GM12873 (cell line): Measurements from ENCODE around the gene TEF.

ENCODE experiments used
- TF ChIP-seq, protein P1 (sequence below): IDR thresholded peaks from 2 replicates; pipeline ENCODE4 v1.5.1; 2012; ENCODE audit warnings: low read depth, mild to moderate bottlenecking, moderate library complexity, low read length, control low read depth; ENCODE audit not compliant: insufficient read depth; ENCODE audit errors: missing control alignments

Gene TEF

DNA sequence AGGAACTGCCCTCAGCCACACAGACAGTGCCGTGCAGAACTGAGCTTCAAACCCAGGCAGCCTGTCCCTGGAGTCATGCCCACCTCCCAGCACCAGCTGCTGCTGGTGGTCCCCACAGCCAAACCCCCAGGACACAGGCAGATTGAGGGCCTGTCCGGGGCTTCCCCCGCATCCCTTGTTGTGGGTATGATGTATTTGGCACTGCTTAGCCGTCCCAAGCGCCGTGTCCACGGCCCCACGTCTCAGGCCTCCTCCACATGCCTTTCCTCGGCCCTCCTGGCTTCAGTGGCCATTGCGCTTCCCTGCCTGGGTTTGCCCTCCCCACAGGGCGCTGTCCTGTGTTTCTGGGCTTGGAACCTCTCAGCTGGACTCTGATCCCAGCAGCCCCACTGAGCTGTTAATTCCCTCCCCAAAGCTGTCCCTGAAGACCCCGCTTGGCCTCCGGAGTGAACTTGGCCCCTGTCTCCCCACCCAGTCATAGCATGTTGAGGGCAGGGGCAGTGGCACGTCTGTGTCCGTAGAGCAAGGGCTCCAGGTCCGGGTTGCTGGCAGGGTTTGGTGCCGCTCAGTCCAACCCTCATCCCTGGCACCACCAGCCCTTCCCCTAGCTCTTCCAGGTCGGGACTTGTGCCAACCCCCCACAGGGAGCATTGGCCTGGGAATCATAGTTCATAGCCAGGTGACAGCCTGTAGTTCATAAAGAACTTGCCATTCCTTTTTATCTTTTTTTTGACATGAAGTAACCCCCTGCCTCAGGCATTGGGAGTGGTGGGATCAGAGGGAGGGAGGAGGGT lies 34.5 kb upstream of the TEF start:
- TF ChIP-seq, protein P1, sequence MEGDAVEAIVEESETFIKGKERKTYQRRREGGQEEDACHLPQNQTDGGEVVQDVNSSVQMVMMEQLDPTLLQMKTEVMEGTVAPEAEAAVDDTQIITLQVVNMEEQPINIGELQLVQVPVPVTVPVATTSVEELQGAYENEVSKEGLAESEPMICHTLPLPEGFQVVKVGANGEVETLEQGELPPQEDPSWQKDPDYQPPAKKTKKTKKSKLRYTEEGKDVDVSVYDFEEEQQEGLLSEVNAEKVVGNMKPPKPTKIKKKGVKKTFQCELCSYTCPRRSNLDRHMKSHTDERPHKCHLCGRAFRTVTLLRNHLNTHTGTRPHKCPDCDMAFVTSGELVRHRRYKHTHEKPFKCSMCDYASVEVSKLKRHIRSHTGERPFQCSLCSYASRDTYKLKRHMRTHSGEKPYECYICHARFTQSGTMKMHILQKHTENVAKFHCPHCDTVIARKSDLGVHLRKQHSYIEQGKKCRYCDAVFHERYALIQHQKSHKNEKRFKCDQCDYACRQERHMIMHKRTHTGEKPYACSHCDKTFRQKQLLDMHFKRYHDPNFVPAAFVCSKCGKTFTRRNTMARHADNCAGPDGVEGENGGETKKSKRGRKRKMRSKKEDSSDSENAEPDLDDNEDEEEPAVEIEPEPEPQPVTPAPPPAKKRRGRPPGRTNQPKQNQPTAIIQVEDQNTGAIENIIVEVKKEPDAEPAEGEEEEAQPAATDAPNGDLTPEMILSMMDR: no peak

DNA sequence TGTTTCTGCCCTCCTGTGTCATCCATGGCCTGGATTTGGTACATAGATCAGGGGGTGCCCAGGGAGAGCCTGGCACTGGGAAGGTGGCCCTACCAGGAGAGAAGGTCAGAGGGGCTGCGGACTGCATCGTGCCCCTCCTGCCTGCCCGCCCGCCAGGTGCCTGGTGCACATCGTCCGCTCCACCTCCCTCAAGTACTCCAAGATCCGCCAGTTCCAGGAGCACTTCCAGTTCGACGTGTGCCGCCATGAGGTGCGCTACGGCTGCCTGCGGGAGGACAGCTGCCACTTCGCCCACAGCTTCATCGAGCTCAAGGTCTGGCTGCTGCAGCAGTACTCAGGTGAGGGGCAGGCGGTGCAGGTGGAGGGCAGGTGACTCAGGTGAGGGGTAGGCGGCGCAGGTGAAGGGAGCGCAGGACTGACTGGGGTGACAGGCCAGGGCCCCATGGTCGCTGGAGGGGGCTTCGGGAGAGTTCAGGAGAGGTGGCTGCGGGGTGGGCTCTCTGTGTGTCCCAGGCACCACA lies 32.7 kb upstream of the TEF start:
- TF ChIP-seq, protein P1: no peak

DNA sequence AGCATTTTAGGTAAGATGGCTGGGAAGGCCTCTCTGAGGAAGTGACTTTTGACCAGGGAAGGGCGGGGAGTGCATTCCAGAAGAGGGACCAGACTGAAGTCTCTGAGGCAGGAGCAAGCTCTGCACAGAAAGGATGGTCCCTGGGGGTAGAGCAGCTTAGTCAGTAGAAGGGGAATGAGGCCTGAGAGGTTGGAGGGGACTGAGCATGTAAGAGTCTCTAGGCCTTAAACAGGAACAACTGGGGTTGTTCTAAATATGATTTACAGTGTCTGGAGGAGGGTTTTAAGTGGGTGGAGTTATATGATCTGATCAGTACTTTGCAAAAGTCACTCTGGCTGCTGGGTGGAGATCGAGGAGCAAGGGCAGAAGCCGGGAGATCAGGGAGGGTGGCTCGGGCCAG lies 31.7 kb upstream of the TEF start:
- TF ChIP-seq, protein P1: no peak

DNA sequence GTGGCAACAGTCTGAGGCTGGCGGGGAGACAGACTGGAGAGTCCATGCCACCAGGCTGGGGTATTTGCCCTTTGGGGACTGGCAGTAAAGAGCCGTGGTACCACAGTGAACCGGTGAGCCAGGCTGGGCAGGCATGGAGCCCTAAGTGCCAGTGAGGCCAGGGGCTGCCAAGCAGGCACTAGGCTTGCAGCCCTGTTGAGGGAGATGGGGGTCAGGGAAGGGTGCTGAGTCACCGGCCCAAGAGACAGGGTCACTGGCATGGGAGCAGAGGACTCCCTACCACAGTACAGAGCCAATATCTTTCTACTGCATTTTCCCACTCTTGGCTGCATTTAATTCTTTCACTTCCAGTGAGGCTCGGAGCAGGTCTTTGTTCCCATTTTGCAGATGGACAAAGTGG lies 30.7 kb upstream of the TEF start:
- TF ChIP-seq, protein P1: no peak

DNA sequence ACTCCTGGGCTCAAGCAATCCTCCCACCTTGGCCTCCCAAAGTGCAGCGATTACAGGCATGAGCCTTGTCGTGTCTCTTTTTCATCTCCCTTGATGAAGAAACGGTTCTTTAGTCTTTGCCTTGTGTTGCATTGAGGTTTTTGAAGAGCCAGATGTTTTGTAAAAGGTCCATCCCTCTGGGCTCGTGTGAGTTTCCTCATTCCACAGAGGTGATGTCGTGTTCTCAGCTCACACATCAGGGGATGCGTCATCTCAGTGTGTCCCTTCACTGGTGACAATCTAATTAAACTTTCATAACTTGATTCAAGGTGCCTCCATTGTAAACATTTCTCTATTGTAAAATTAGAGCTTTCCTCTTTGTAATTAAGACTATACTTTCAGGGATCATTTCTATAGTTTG lies 29.7 kb upstream of the TEF start:
- TF ChIP-seq, protein P1: no peak

DNA sequence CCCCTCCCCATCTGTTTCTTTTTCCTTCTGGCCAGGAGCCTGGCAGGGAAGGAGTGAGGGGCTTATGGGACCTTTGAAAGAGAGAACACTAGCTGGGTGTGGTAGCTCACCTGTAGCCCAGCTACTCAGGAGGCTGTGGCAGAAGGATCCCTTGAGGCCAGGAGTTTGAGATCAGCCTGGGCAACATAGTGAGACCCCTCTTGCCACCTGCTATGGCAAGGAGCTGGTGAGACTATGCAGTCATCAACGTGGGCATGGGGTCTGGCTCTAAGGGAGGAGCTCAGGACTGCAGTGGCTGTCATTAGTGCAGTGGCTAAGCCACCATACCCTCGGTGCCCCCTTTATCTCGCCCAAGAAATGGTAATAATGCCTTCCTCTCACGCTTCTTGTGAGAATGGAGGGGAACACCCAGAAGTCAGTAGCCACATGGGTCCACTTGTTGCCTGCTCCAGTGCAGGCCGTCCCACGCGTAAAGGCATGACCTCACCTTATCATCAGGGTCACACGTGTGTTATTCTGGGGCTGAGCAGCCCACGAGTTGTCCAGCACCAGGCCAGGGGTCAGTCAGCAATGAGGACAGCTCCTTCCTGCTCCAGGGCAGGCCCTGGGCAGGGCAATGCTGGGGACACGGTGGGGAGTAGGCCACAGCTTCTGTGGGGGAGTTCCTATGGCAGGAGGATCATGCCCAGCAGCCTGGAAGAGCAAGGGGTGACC lies 27.7 kb upstream of the TEF start:
- TF ChIP-seq, protein P1: no peak

DNA sequence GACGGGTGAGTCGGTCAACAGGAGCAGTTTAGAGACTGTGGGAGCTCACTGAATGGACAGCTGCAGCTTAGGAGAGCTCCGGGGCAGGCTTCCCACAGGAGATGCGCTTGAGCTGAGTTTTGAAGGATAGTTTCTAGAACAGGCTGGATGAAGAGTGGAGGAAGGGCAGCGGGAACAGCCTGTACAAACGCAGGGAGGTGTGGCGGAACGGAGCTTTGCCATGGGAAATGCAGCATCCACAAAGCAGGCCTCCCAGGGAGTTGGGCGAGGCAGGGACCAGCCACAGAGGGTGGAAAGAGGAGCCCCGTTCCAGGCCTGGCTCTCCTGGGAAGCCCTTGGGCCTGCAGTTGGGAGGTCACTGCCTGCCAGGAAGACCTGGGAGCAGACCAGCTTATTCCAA lies 26.8 kb upstream of the TEF start:
- TF ChIP-seq, protein P1: no peak
